ENCODE results near the gene SOX3.
A peak's percentile ranks its signal among the peaks of the same experiment; 100 is the strongest.

DNA sequence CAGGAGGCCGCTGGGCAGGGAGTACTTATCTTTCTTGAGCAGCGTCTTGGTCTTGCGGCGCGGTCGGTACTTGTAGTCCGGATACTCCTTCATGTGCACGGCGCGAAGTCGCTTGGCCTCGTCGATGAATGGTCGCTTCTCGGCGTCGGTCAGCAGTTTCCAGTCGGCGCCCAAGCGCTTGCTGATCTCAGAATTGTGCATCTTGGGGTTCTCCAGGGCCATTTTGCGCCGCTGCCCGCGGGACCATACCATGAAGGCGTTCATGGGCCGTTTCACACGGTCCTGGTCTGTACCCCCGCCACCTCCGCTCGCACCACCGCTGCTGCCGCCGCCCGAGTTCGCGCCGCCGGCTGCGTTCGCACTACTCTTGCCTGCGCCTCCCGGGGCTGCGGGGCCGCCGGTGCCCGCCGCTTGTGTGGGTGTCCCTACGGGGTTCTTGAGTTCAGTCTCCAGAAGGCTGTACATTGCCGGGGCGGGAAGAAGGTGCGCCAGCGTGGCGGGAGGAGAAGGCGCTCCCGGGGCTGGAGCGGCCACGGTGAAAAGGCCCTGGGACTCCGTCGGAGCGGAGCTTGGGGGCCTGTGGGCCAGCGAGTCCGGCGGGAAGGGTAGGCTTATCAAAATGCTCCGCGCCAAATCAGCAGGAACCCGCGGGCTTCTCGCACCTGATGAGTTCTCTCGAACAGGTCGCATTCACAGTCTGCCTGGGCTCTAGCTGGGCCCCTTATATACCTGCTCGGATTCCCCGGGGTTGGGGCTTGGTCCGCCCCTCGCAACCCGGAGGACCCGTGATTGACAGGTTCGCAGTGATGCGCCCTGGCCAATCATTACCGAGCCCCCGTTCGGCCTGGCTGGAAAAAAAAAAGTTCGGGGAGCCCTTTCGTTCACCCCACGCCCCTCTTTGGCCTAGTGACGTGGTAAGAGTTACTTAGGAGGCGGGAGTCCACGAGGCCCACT lies at the start of gene SOX3:
- no peak for TF ChIP-seq POLR2AphosphoS5 (IDR thresholded peaks at IDR 0.05; ENCODE audit: borderline replicate concordance, low read depth, low read length)
- peak; percentile 99 for TF ChIP-seq EZH2 (IDR thresholded peaks at IDR 0.05)

Measured in SK-N-MC (cell line).